Endothelial cell of umbilical vein (primary cell): ENCODE data around the gene CP. TPM values are rescaled to one million over a fixed set of nuclear protein-coding genes. Genes with fewer than 3 reads are reported as not detected.

Experiments
- BruUV-seq: library from RNA; stranded (reverse); fragments of 400-500 nt; replicated peaks from 2 replicates; lab custom pipeline; 2021; lab: Mats Ljungman, UMichigan
- CTCF ChIA-PET: fragments of 300-600, 350-600 bp; sonication (Branson Sonifier 250); formaldehyde crosslinking; loops from one replicate; lab custom pipeline; 2021; ENCODE audit warnings: antibody characterized with exemption, inconsistent platforms; lab: Charles Lee
- POLR2A ChIA-PET: fragments of 300-600, 350-600 bp; sonication (Branson Sonifier 250); formaldehyde crosslinking; loops from one replicate; lab custom pipeline; 2021; ENCODE audit warnings: antibody characterized with exemption, inconsistent platforms; lab: Charles Lee
- DNase-seq: peaks from one replicate; pipeline ENCODE4 v3.0.0-alpha.2; 2011; ENCODE audit warnings: low read depth, low spot score
- FAIRE-seq: peaks from 2 replicates; lab custom pipeline; 2011; peaks lifted over from hg19 to GRCh38; lab: Jason Lieb, UNC
- H2AFZ ChIP-seq: 2 replicates; pipeline ENCODE4 v1.6.0; 2012; ENCODE audit warnings: low read depth, low read length, control low read depth, inconsistent platforms
- H3K27ac ChIP-seq: 2 replicates; pipeline ENCODE4 v1.5.1; 2011; ENCODE audit warnings: low read depth, mild to moderate bottlenecking, control low read depth, low read length, moderate library complexity; ENCODE audit not compliant: insufficient read depth
- H3K27me3 ChIP-seq, 2 experiments: 2 replicates each; pipeline versions ENCODE4 v1.6.0 to v1.6.1; 2011; ENCODE audit warnings: low read length in 2 of 2, mixed read lengths in 1 of 2; ENCODE audit not compliant: control insufficient read depth in 2 of 2, insufficient read depth in 2 of 2
- H3K36me3 ChIP-seq, 2 experiments: 2 replicates in 1 of 2; 3 replicates in 1 of 2; pipeline ENCODE4 v1.5.1; 2011; ENCODE audit warnings: low read length in 2 of 2, mild to moderate bottlenecking in 1 of 2, moderate library complexity in 1 of 2; ENCODE audit not compliant: control insufficient read depth in 2 of 2, insufficient read depth in 2 of 2; ENCODE audit errors: extremely low read depth in 1 of 2
- H3K4me1 ChIP-seq: 3 replicates; pipeline ENCODE4 v1.5.1; 2011; ENCODE audit warnings: mild to moderate bottlenecking, low read length; ENCODE audit not compliant: control insufficient read depth, insufficient read depth; ENCODE audit errors: extremely low read depth
- H3K4me2 ChIP-seq: 2 replicates; pipeline ENCODE4 v1.6.1; 2011; ENCODE audit warnings: low read length, control low read depth, mixed read lengths; ENCODE audit not compliant: insufficient read depth
- H3K4me3 ChIP-seq, 3 experiments: fragments of 200-600 bp in 1 of 3; sonication (generic), shearing (Covaris generic) in 1 of 3; replicated peaks in 1 of 3; 2 replicates each; pipeline ENCODE4 v1.5.1; 2011 to 2016; ENCODE audit warnings: control low read depth in 3 of 3, low read length in 3 of 3, mild to moderate bottlenecking in 2 of 3, inconsistent platforms in 1 of 3, low read depth in 1 of 3, moderate library complexity in 1 of 3; ENCODE audit not compliant: insufficient read depth in 1 of 3
- H3K79me2 ChIP-seq: 2 replicates; pipeline ENCODE4 v1.6.0; 2012; ENCODE audit warnings: low read length, inconsistent platforms; ENCODE audit not compliant: control insufficient read depth, insufficient read depth
- H3K9ac ChIP-seq: replicated peaks from 2 replicates; pipeline ENCODE3; 2011; ENCODE audit warnings: low read length, control low read depth; ENCODE audit not compliant: insufficient read depth; ENCODE audit errors: extremely low read depth
- H3K9me1 ChIP-seq: replicated peaks from 3 replicates; pipeline ENCODE4 v1.6.0; 2011; ENCODE audit warnings: mild to moderate bottlenecking, low read length; ENCODE audit not compliant: control insufficient read depth, insufficient read depth; ENCODE audit errors: extremely low read depth
- H3K9me3 ChIP-seq: replicated peaks from 2 replicates; pipeline ENCODE4 v1.5.1; 2012; ENCODE audit warnings: low read length, inconsistent platforms; ENCODE audit not compliant: control insufficient read depth, insufficient read depth
- H4K20me1 ChIP-seq: replicated peaks from 2 replicates; pipeline ENCODE3; 2011; ENCODE audit warnings: mild to moderate bottlenecking, low read length; ENCODE audit not compliant: control insufficient read depth, insufficient read depth; ENCODE audit errors: extremely low read depth
- CTCF ChIP-seq, 2 donors: IDR thresholded peaks; 1 replicate in 1 of 2; 2 replicates in 1 of 2; pipeline ENCODE4 v1.5.1; 2011; ENCODE audit warnings: low read length in 2 of 2, mild to moderate bottlenecking in 2 of 2, moderate library complexity in 2 of 2, control low read depth in 1 of 2, inconsistent platforms in 1 of 2, low read depth in 1 of 2; ENCODE audit not compliant: insufficient read depth in 1 of 2; ENCODE audit errors: extremely low read depth in 1 of 2
- EZH2 ChIP-seq: IDR thresholded peaks from 2 replicates; pipeline ENCODE4 v1.6.1; 2012; ENCODE audit warnings: borderline replicate concordance, low read depth, mild to moderate bottlenecking, moderate library complexity, low read length, inconsistent platforms; ENCODE audit not compliant: severe bottlenecking
- FOS ChIP-seq: IDR thresholded peaks from 2 replicates; pipeline ENCODE4 v1.6.1; 2011; ENCODE audit warnings: mild to moderate bottlenecking, low read length, moderate library complexity, borderline replicate concordance; ENCODE audit not compliant: insufficient read depth
- GATA2 ChIP-seq: IDR thresholded peaks from 2 replicates; pipeline ENCODE4 v1.7.0; 2011; ENCODE audit warnings: low read depth, mild to moderate bottlenecking, moderate library complexity, mixed read lengths, low read length; ENCODE audit not compliant: insufficient read length, insufficient read depth
- JUN ChIP-seq: IDR thresholded peaks from 2 replicates; pipeline ENCODE4 v1.6.1; 2011; ENCODE audit warnings: borderline replicate concordance, low read depth; ENCODE audit not compliant: insufficient read length, insufficient read depth
- MAX ChIP-seq: IDR thresholded peaks from 2 replicates; pipeline ENCODE4 v1.6.1; 2011; ENCODE audit not compliant: insufficient read depth, insufficient read length
- MYC ChIP-seq: IDR thresholded peaks from one replicate; pipeline ENCODE4 v1.6.1; 2011; ENCODE audit warnings: mild to moderate bottlenecking, low read depth, low read length
- POLR2A ChIP-seq: IDR thresholded peaks from 2 replicates; pipeline ENCODE4 v1.6.1; 2012; ENCODE audit warnings: low read depth, mild to moderate bottlenecking, control low read depth, low read length
- POLR2AphosphoS5 ChIP-seq: IDR thresholded peaks from 2 replicates; pipeline ENCODE4 v1.6.1; 2012; ENCODE audit warnings: low read depth, mild to moderate bottlenecking, control low read depth, low read length, moderate library complexity; ENCODE audit not compliant: insufficient read depth
- dilution Hi-C: fragments of 300-500 bp; cut with MboI; formaldehyde crosslinking; loops from one replicate; pipeline ENCODE4 v1.15.0; 2019; ENCODE audit warnings: low sequenced_read_pairs; ENCODE audit not compliant: extremely low pct_ligation_motif_present
- intact Hi-C: fragments of 100-400 bp; cut with micrococcal nuclease; formaldehyde crosslinking; loops from one replicate; pipeline ENCODE4 v1.10.0; 2022
- polyA plus RNA-seq, 4 experiments: library from polyadenylated mRNA; depleted of rRNA in 3 of 4; stranded (reverse) in 3 of 4; unstranded in 1 of 4; fragments of >200 nt; gene quantifications; 2 replicates each; pipeline versions ENCODE4 v1.2.1 to v1.2.3, GENCODE V29; 2011 to 2012; ENCODE audit warnings: missing spikeins in 1 of 4
- total RNA-seq: library from RNA; stranded (reverse); gene quantifications from 2 replicates; pipeline ENCODE4 v1.2.3, GENCODE V29; 2021

CP gene
- total and polyA plus RNA-seq, 2 donors (not counting 3 experiments of a cell fraction or from before 2014, with no cell fraction given): not detected

GRCh38 chr3:149234671-149235245, 13.1 kb upstream of the CP start:
- POLR2A ChIA-PET: no interaction called here

More at GRCh38 chr3:149234671-149235245, 13.1 kb upstream of the CP start:
- no peak overlapping the region for H3K27ac ChIP-seq
- intact Hi-C loops: no loop called here
- dilution Hi-C loops: no loop called here
- no peaks in the 10 kb centered on the region for H3K9me3 ChIP-seq
- no peak for DNase-seq
- no peaks in the 10 kb centered on the region for H4K20me1 ChIP-seq
- no peak overlapping the region for H3K9ac ChIP-seq
- no peaks in the 10 kb centered on the region for H3K27me3 ChIP-seq
- H3K36me3 ChIP-seq: no peaks in the 10 kb centered on the region
- no peaks in the 10 kb centered on the region for H3K79me2 ChIP-seq
- no peak overlapping the region for H3K4me2 ChIP-seq
- no peaks in the 10 kb centered on the region for H3K4me1 ChIP-seq
- H3K4me3 ChIP-seq: no peak overlapping the region
- no peak overlapping the region for H2AFZ ChIP-seq
- CTCF ChIA-PET: no interaction called here
- TF ChIP-seq GATA2 (no peak), MAX (no peak), FOS (no peak), EZH2 (no peak), POLR2A (no peak), MYC (no peak), POLR2AphosphoS5 (no peak), CTCF (IDR thresholded peaks at IDR 0.05; ENCODE audit: extremely low read depth in 1 of 2, insufficient read depth in 1 of 2, low read depth in 1 of 2, low read length in 2 of 2) (no peak), JUN (no peak)
- no peaks in the 10 kb centered on the region for H3K9me1 ChIP-seq
- FAIRE-seq: no peak
- BruUV-seq: no TSS peak
